Endothelial cell of umbilical vein (primary cell): ENCODE data around the gene MLLT6. TPM values are rescaled to one million over a fixed set of nuclear protein-coding genes. Genes with fewer than 3 reads are reported as not detected.

Experiments
- BruUV-seq: library from RNA; stranded (reverse); fragments of 400-500 nt; replicated peaks from 2 replicates; lab custom pipeline; 2021; lab: Mats Ljungman, UMichigan
- CTCF ChIA-PET: fragments of 300-600, 350-600 bp; sonication (Branson Sonifier 250); formaldehyde crosslinking; loops from one replicate; lab custom pipeline; 2021; ENCODE audit warnings: antibody characterized with exemption, inconsistent platforms; lab: Charles Lee
- POLR2A ChIA-PET: fragments of 300-600, 350-600 bp; sonication (Branson Sonifier 250); formaldehyde crosslinking; loops from one replicate; lab custom pipeline; 2021; ENCODE audit warnings: antibody characterized with exemption, inconsistent platforms; lab: Charles Lee
- DNase-seq: peaks from one replicate; pipeline ENCODE4 v3.0.0-alpha.2; 2011; ENCODE audit warnings: low read depth, low spot score
- FAIRE-seq: peaks from 2 replicates; lab custom pipeline; 2011; peaks lifted over from hg19 to GRCh38; lab: Jason Lieb, UNC
- H2AFZ ChIP-seq: 2 replicates; pipeline ENCODE4 v1.6.0; 2012; ENCODE audit warnings: low read depth, low read length, control low read depth, inconsistent platforms
- H3K27ac ChIP-seq: 2 replicates; pipeline ENCODE4 v1.5.1; 2011; ENCODE audit warnings: low read depth, mild to moderate bottlenecking, control low read depth, low read length, moderate library complexity; ENCODE audit not compliant: insufficient read depth
- H3K27me3 ChIP-seq, 2 experiments: 2 replicates each; pipeline versions ENCODE4 v1.6.0 to v1.6.1; 2011; ENCODE audit warnings: low read length in 2 of 2, mixed read lengths in 1 of 2; ENCODE audit not compliant: control insufficient read depth in 2 of 2, insufficient read depth in 2 of 2
- H3K36me3 ChIP-seq, 2 experiments: 2 replicates in 1 of 2; 3 replicates in 1 of 2; pipeline ENCODE4 v1.5.1; 2011; ENCODE audit warnings: low read length in 2 of 2, mild to moderate bottlenecking in 1 of 2, moderate library complexity in 1 of 2; ENCODE audit not compliant: control insufficient read depth in 2 of 2, insufficient read depth in 2 of 2; ENCODE audit errors: extremely low read depth in 1 of 2
- H3K4me1 ChIP-seq: 3 replicates; pipeline ENCODE4 v1.5.1; 2011; ENCODE audit warnings: mild to moderate bottlenecking, low read length; ENCODE audit not compliant: control insufficient read depth, insufficient read depth; ENCODE audit errors: extremely low read depth
- H3K4me2 ChIP-seq: 2 replicates; pipeline ENCODE4 v1.6.1; 2011; ENCODE audit warnings: low read length, control low read depth, mixed read lengths; ENCODE audit not compliant: insufficient read depth
- H3K4me3 ChIP-seq, 3 experiments: fragments of 200-600 bp in 1 of 3; sonication (generic), shearing (Covaris generic) in 1 of 3; replicated peaks in 1 of 3; 2 replicates each; pipeline ENCODE4 v1.5.1; 2011 to 2016; ENCODE audit warnings: control low read depth in 3 of 3, low read length in 3 of 3, mild to moderate bottlenecking in 2 of 3, inconsistent platforms in 1 of 3, low read depth in 1 of 3, moderate library complexity in 1 of 3; ENCODE audit not compliant: insufficient read depth in 1 of 3
- H3K79me2 ChIP-seq: 2 replicates; pipeline ENCODE4 v1.6.0; 2012; ENCODE audit warnings: low read length, inconsistent platforms; ENCODE audit not compliant: control insufficient read depth, insufficient read depth
- H3K9ac ChIP-seq: replicated peaks from 2 replicates; pipeline ENCODE3; 2011; ENCODE audit warnings: low read length, control low read depth; ENCODE audit not compliant: insufficient read depth; ENCODE audit errors: extremely low read depth
- H3K9me1 ChIP-seq: replicated peaks from 3 replicates; pipeline ENCODE4 v1.6.0; 2011; ENCODE audit warnings: mild to moderate bottlenecking, low read length; ENCODE audit not compliant: control insufficient read depth, insufficient read depth; ENCODE audit errors: extremely low read depth
- H3K9me3 ChIP-seq: replicated peaks from 2 replicates; pipeline ENCODE4 v1.5.1; 2012; ENCODE audit warnings: low read length, inconsistent platforms; ENCODE audit not compliant: control insufficient read depth, insufficient read depth
- H4K20me1 ChIP-seq: replicated peaks from 2 replicates; pipeline ENCODE3; 2011; ENCODE audit warnings: mild to moderate bottlenecking, low read length; ENCODE audit not compliant: control insufficient read depth, insufficient read depth; ENCODE audit errors: extremely low read depth
- CTCF ChIP-seq, 2 donors: IDR thresholded peaks; 1 replicate in 1 of 2; 2 replicates in 1 of 2; pipeline ENCODE4 v1.5.1; 2011; ENCODE audit warnings: low read length in 2 of 2, mild to moderate bottlenecking in 2 of 2, moderate library complexity in 2 of 2, control low read depth in 1 of 2, inconsistent platforms in 1 of 2, low read depth in 1 of 2; ENCODE audit not compliant: insufficient read depth in 1 of 2; ENCODE audit errors: extremely low read depth in 1 of 2
- EZH2 ChIP-seq: IDR thresholded peaks from 2 replicates; pipeline ENCODE4 v1.6.1; 2012; ENCODE audit warnings: borderline replicate concordance, low read depth, mild to moderate bottlenecking, moderate library complexity, low read length, inconsistent platforms; ENCODE audit not compliant: severe bottlenecking
- FOS ChIP-seq: IDR thresholded peaks from 2 replicates; pipeline ENCODE4 v1.6.1; 2011; ENCODE audit warnings: mild to moderate bottlenecking, low read length, moderate library complexity, borderline replicate concordance; ENCODE audit not compliant: insufficient read depth
- GATA2 ChIP-seq: IDR thresholded peaks from 2 replicates; pipeline ENCODE4 v1.7.0; 2011; ENCODE audit warnings: low read depth, mild to moderate bottlenecking, moderate library complexity, mixed read lengths, low read length; ENCODE audit not compliant: insufficient read length, insufficient read depth
- JUN ChIP-seq: IDR thresholded peaks from 2 replicates; pipeline ENCODE4 v1.6.1; 2011; ENCODE audit warnings: borderline replicate concordance, low read depth; ENCODE audit not compliant: insufficient read length, insufficient read depth
- POLR2A ChIP-seq: IDR thresholded peaks from 2 replicates; pipeline ENCODE4 v1.6.1; 2012; ENCODE audit warnings: low read depth, mild to moderate bottlenecking, control low read depth, low read length
- POLR2AphosphoS5 ChIP-seq: IDR thresholded peaks from 2 replicates; pipeline ENCODE4 v1.6.1; 2012; ENCODE audit warnings: low read depth, mild to moderate bottlenecking, control low read depth, low read length, moderate library complexity; ENCODE audit not compliant: insufficient read depth
- dilution Hi-C: fragments of 300-500 bp; cut with MboI; formaldehyde crosslinking; loops from one replicate; pipeline ENCODE4 v1.15.0; 2019; ENCODE audit warnings: low sequenced_read_pairs; ENCODE audit not compliant: extremely low pct_ligation_motif_present
- intact Hi-C: fragments of 100-400 bp; cut with micrococcal nuclease; formaldehyde crosslinking; loops from one replicate; pipeline ENCODE4 v1.10.0; 2022
- polyA plus RNA-seq, 4 experiments: library from polyadenylated mRNA; depleted of rRNA in 3 of 4; stranded (reverse) in 3 of 4; unstranded in 1 of 4; fragments of >200 nt; gene quantifications; 2 replicates each; pipeline versions ENCODE4 v1.2.1 to v1.2.3, GENCODE V29; 2011 to 2012; ENCODE audit warnings: missing spikeins in 1 of 4
- total RNA-seq: library from RNA; stranded (reverse); gene quantifications from 2 replicates; pipeline ENCODE4 v1.2.3, GENCODE V29; 2021

Gene MLLT6
- total and polyA plus RNA-seq, 2 donors (not counting 3 experiments of a cell fraction or from before 2014, with no cell fraction given) = 32.1 to 85.4 TPM

DNA sequence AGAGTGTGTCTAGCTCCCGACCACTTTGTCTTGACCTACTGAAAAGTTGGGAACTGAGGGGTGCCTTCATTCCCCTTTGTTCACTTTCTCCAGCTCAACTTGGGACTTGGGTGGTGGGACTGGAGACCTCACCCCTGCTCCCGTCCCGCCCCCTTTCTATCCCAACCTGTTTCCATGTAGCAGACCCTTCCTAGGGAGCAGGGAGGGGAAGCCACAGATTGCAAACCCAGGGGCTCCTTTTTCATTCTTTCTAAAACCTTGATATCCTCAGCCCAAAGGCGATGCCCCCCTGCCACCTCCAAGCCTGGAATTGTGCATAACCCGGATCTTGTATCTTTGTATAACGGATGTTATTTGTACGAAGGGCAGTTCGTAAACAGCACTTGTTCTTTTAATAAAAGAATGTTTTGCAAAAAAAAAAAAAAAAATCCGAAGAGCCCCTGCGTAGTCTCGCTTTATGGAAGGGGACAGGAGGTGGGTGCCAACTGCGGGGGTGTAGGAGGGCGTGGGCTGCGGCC, 24.4 kb downstream of the MLLT6 start:
- Histone ChIP-seq H3K27ac (no peak overlapping the region), H4K20me1 (no peaks in the 10 kb centered on the region), H3K9me3 (no peaks in the 10 kb centered on the region), H3K4me2 (peak overlapping the region; percentile 63), H3K9me1 (no peaks in the 10 kb centered on the region), H3K36me3 (peaks cover 0 to 5% of the 10 kb centered on the region in 2 experiments), H3K79me2 (peaks cover 3% of the 10 kb centered on the region), H3K9ac (peak overlapping the region; percentile 52), H3K4me3 (peak overlapping the region; percentile 39 to 64 (median 55)), H3K27me3 (no peaks in the 10 kb centered on the region), H3K4me1 (peaks cover 29% of the 10 kb centered on the region), H2AFZ (peak overlapping the region; percentile 55)
- intact Hi-C loops = no loop called here
- no peak for FAIRE-seq
- TF ChIP-seq GATA2 (no peak), EZH2 (no peak), JUN (no peak)
- BruUV-seq = TSS peak; percentile 5
- POLR2A ChIA-PET = no interaction called here
- dilution Hi-C loops = no loop called here
- no peak for DNase-seq
- CTCF ChIA-PET = interaction anchor here (0.7 to 3.0 kb wide), 4 partner anchors 19 to 171 kb away, joined by 3 to 9 read pairs (median 6); no protein-coding TSS in a partner anchor

DNA sequence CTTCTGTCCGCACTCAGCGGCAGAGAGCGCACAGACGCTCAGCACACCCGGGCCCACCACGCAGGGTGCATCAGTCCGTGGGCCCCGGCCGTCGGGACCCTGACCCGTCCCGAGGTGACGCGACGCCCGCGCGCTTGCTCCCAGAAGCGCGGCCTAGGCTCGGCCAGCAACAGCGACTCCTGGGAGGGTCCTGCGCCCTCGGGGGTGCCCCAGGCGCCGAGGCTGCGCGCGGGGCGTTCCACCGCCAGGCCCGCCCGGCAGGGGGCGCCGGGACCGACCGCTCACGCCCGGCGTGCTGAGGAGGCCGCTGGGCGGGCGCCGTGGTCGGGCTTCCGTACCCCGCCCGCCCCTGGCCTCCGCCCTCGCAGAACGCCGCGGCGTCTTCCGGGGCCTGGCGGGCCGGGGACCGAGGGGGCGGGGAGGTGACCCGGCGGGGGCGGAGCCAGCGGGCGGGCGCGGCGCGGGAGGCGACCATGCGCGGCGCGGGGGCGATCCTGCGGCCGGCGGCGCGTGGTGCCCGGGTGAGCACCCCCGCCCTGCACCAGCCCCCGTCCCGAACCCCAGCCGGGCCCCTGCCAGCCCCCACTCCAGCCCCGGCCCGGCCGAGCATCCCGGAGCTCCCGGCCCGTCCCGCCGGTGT, 24.9 kb downstream of the MLLT6 start, which contains the start of gene CISD3:
Gene CISD3 (plus strand): TSS at position 456 of the 640 bp plus-strand sequence. CDS start 18 bp downstream, at position 474.
- dilution Hi-C loops = no loop called here
- no peaks in the 10 kb centered on the region for H3K27me3 ChIP-seq
- no peaks in the 10 kb centered on the region for H4K20me1 ChIP-seq
- H3K9me3 ChIP-seq = no peaks in the 10 kb centered on the region
- peak within 1 kb of the TSS; percentile 61 for H2AFZ ChIP-seq
- H3K4me1 ChIP-seq = peaks cover 27% of the 10 kb centered on the region
- H3K36me3 ChIP-seq = peaks cover 0 to 5% of the 10 kb centered on the region in 2 experiments
- TF ChIP-seq FOS = no peak
- TF ChIP-seq CTCF (IDR thresholded peaks at IDR 0.05; ENCODE audit: extremely low read depth in 1 of 2, insufficient read depth in 1 of 2, low read depth in 1 of 2, low read length in 2 of 2) = peak; percentile 62 to 77
- peak; percentile 96 for TF ChIP-seq POLR2AphosphoS5
- no peak for TF ChIP-seq JUN
- TF ChIP-seq GATA2 = no peak
- peak; percentile 58 for TF ChIP-seq POLR2A
- no peak for TF ChIP-seq EZH2
- H3K9me1 ChIP-seq = no peaks in the 10 kb centered on the region
- no peak for FAIRE-seq
- BruUV-seq = no TSS peak
- peak within 1 kb of the TSS; percentile 25 for H3K27ac ChIP-seq
- H3K4me3 ChIP-seq = peak within 1 kb of the TSS; percentile 58 to 68 (median 64)
- H3K4me2 ChIP-seq = peak within 1 kb of the TSS; percentile 75
- ChIA-PET CTCF (interaction anchor here (0.9 to 2.7 kb wide), 9 partner anchors 14 to 274 kb away, joined by 3 to 39 read pairs (median 4); partner anchors contain the start of gene EPOP), POLR2A (no interaction called here)
- peaks cover 3% of the 10 kb centered on the region for H3K79me2 ChIP-seq
- peak within 1 kb of the TSS; percentile 57 for H3K9ac ChIP-seq
- intact Hi-C loops = loop anchor here (1.0 kb wide), 2 partner anchors 28 to 53 kb away; no protein-coding TSS in a partner anchor
- DNase-seq = peak; percentile 63
